GM19238 (cell line): ENCODE measurements around the gene ORC6.

ENCODE experiments used
- DNase-seq: peaks from one replicate; pipeline ENCODE4 v3.0.0; 2011; ENCODE audit warnings: low spot score; ENCODE audit not compliant: insufficient read length

The ORC6 gene

GRCh38 chr16:46700048-46700447 is 10.6 kb downstream of the ORC6 start:
- no peak for DNase-seq

- DNase-seq = no peak
Measured at GRCh38 chr16:46701615-46702014, 12.2 kb downstream of the ORC6 start.

- DNase-seq = no peak
Measured at GRCh38 chr16:46702030-46702429, 12.6 kb downstream of the ORC6 start.

GRCh38 chr16:46706642-46707041 is 17.2 kb downstream of the ORC6 start:
- no peak for DNase-seq

GRCh38 chr16:46709469-46710005 is 20.1 kb downstream of the ORC6 start:
- no peak for DNase-seq

- no peak for DNase-seq
Measured at GRCh38 chr16:46711106-46712058, 21.9 kb downstream of the ORC6 start.

- no peak for DNase-seq
Measured at GRCh38 chr16:46712911-46713310, 23.5 kb downstream of the ORC6 start.

GRCh38 chr16:46713634-46714033 is 24.2 kb downstream of the ORC6 start:
- DNase-seq = no peak

- DNase-seq = no peak
Measured at GRCh38 chr16:46714797-46715591, 25.5 kb downstream of the ORC6 start.

GRCh38 chr16:46715769-46716305 is 26.4 kb downstream of the ORC6 start:
- no peak for DNase-seq

GRCh38 chr16:46717692-46718091 is 28.2 kb downstream of the ORC6 start:
- DNase-seq = no peak

GRCh38 chr16:46718214-46718613 is 28.8 kb downstream of the ORC6 start:
- no peak for DNase-seq

GRCh38 chr16:46719528-46719927 is 30.1 kb downstream of the ORC6 start:
- no peak for DNase-seq

GRCh38 chr16:46720619-46721018 is 31.2 kb downstream of the ORC6 start:
- DNase-seq = no peak

- no peak for DNase-seq
Measured at GRCh38 chr16:46721885-46722284, 32.4 kb downstream of the ORC6 start.

- no peak for DNase-seq
Measured at GRCh38 chr16:46727184-46727583, 37.7 kb downstream of the ORC6 start.

GRCh38 chr16:46727630-46728029 is 38.2 kb downstream of the ORC6 start:
- DNase-seq = no peak

GRCh38 chr16:46728806-46729205 is 39.3 kb downstream of the ORC6 start:
- no peak for DNase-seq

- DNase-seq = no peak
Measured at GRCh38 chr16:46729326-46729995, 40.0 kb downstream of the ORC6 start.

GRCh38 chr16:46730126-46730525 is 40.7 kb downstream of the ORC6 start:
- no peak for DNase-seq
